ENCODE measurements around the gene ST6GALNAC3. TPM values are rescaled to one million over a fixed set of nuclear protein-coding genes. Genes with fewer than 3 reads are reported as not detected.

ST6GALNAC3 gene
- total RNA-seq, 2 donors from 2014 or later = 6.3 to 7.6 TPM

- no peaks in the 10 kb centered on the region for H3K36me3 Mint-ChIP-seq (ENCODE audit: low read depth)
- H3K4me1 Mint-ChIP-seq = peaks cover 8% of the 10 kb centered on the region
- Histone ChIP-seq H3K4me3 (ENCODE audit: low read length) (no peak overlapping the region), H3K4me1 (ENCODE audit: control insufficient read depth, insufficient read depth, low read length) (no peaks in the 10 kb centered on the region), H3K9me3 (ENCODE audit: control insufficient read depth, low read length) (no peaks in the 10 kb centered on the region), H3K36me3 (ENCODE audit: control insufficient read depth, insufficient read depth, low read length) (no peaks in the 10 kb centered on the region), H3K27ac (ENCODE audit: low read depth, low read length) (no peak overlapping the region), H3K27me3 (ENCODE audit: control insufficient read depth, insufficient read depth, low read length, poor library complexity, severe bottlenecking) (no peaks in the 10 kb centered on the region), H3K9ac (ENCODE audit: extremely low read depth, low read length, poor library complexity, severe bottlenecking) (no peak overlapping the region)
- H3K9me3 Mint-ChIP-seq = no peaks in the 10 kb centered on the region
- 86 to 92% methylated on average over 1 to 4 of the region's 4 CpGs for WGBS, 2 experiments (ENCODE audit: insufficient coverage in 1 of 2, insufficient read length in 1 of 2)
- H3K27me3 Mint-ChIP-seq (ENCODE audit: insufficient read depth) = no peaks in the 10 kb centered on the region
- DNase-seq = no peak
- H3K4me3 Mint-ChIP-seq = no peak overlapping the region
- H3K27ac Mint-ChIP-seq = no peak overlapping the region
- TF ChIP-seq CTCF (conservative IDR thresholded peaks at IDR 0.05) = no peak
Observed at GRCh38 chr1:76160225-76160624, 85.7 kb downstream of the ST6GALNAC3 start.

- no peak for DNase-seq
- H3K36me3 Mint-ChIP-seq (ENCODE audit: low read depth) = no peaks in the 10 kb centered on the region
- no peak overlapping the region for H3K27ac ChIP-seq (ENCODE audit: low read depth, low read length)
- H3K9me3 Mint-ChIP-seq = no peaks in the 10 kb centered on the region
- H3K4me3 ChIP-seq (ENCODE audit: low read length) = no peak overlapping the region
- H3K9ac ChIP-seq (ENCODE audit: extremely low read depth, low read length, poor library complexity, severe bottlenecking) = no peak overlapping the region
- H3K27ac Mint-ChIP-seq = peak overlapping the region; percentile 4
- no peaks in the 10 kb centered on the region for H3K9me3 ChIP-seq (ENCODE audit: control insufficient read depth, low read length)
- 96% methylated on average over 2 of the region's 2 CpGs; no CpG with 5 or more reads in 1 of the 2 experiments for WGBS, 2 experiments (ENCODE audit: insufficient coverage in 1 of 2, insufficient read length in 1 of 2)
- H3K27me3 Mint-ChIP-seq (ENCODE audit: insufficient read depth) = no peaks in the 10 kb centered on the region
- H3K4me1 ChIP-seq (ENCODE audit: control insufficient read depth, insufficient read depth, low read length) = no peaks in the 10 kb centered on the region
- peaks cover 8% of the 10 kb centered on the region for H3K4me1 Mint-ChIP-seq
- no peak for TF ChIP-seq CTCF (conservative IDR thresholded peaks at IDR 0.05)
- no peaks in the 10 kb centered on the region for H3K36me3 ChIP-seq (ENCODE audit: control insufficient read depth, insufficient read depth, low read length)
- no peak overlapping the region for H3K4me3 Mint-ChIP-seq
- no peaks in the 10 kb centered on the region for H3K27me3 ChIP-seq (ENCODE audit: control insufficient read depth, insufficient read depth, low read length, poor library complexity, severe bottlenecking)
Observed at GRCh38 chr1:76161451-76161850, 86.9 kb downstream of the ST6GALNAC3 start.

- WGBS, 2 experiments (ENCODE audit: insufficient coverage in 1 of 2, insufficient read length in 1 of 2) = 89 to 96% methylated on average over 5 of the region's 5 CpGs
- H3K4me1 Mint-ChIP-seq = peaks cover 8% of the 10 kb centered on the region
Observed at GRCh38 chr1:76162254-76162653, 87.7 kb downstream of the ST6GALNAC3 start.

More at GRCh38 chr1:76162254-76162653, 87.7 kb downstream of the ST6GALNAC3 start:
- DNase-seq = no peak
- Mint-ChIP-seq H3K27me3 (ENCODE audit: insufficient read depth) (no peaks in the 10 kb centered on the region), H3K27ac (no peak overlapping the region), H3K9me3 (no peaks in the 10 kb centered on the region), H3K36me3 (ENCODE audit: low read depth) (no peaks in the 10 kb centered on the region), H3K4me3 (no peak overlapping the region)
- Histone ChIP-seq H3K4me3 (ENCODE audit: low read length) (no peak overlapping the region), H3K27me3 (ENCODE audit: control insufficient read depth, insufficient read depth, low read length, poor library complexity, severe bottlenecking) (no peaks in the 10 kb centered on the region), H3K27ac (ENCODE audit: low read depth, low read length) (no peak overlapping the region), H3K4me1 (ENCODE audit: control insufficient read depth, insufficient read depth, low read length) (no peaks in the 10 kb centered on the region), H3K9ac (ENCODE audit: extremely low read depth, low read length, poor library complexity, severe bottlenecking) (no peak overlapping the region), H3K36me3 (ENCODE audit: control insufficient read depth, insufficient read depth, low read length) (no peaks in the 10 kb centered on the region), H3K9me3 (ENCODE audit: control insufficient read depth, low read length) (no peaks in the 10 kb centered on the region)
- no peak for TF ChIP-seq CTCF (conservative IDR thresholded peaks at IDR 0.05)
